Endodermal cell (in vitro differentiated cells): ENCODE data around the gene PLEKHO2. TPM values are rescaled to one million over a fixed set of nuclear protein-coding genes. Genes with fewer than 3 reads are reported as not detected.
A peak's percentile ranks its signal among the peaks of the same experiment; 100 is the strongest.

Experiments
- DNase-seq: peaks from one replicate; pipeline ENCODE4 v3.0.0-alpha.2; 2017
- H3K27ac ChIP-seq: 2 replicates; pipeline ENCODE4 v1.5.1; 2013; ENCODE audit warnings: mild to moderate bottlenecking, low read depth, low read length, moderate library complexity
- H3K27me3 ChIP-seq: 2 replicates; pipeline ENCODE4 v1.6.1; 2013; ENCODE audit warnings: mild to moderate bottlenecking, low read length, moderate library complexity; ENCODE audit not compliant: insufficient read depth, control insufficient read depth, poor library complexity, severe bottlenecking
- H3K36me3 ChIP-seq: 2 replicates; pipeline ENCODE4 v1.7.0; 2013; ENCODE audit warnings: mild to moderate bottlenecking, low read length, moderate library complexity; ENCODE audit not compliant: control insufficient read depth, insufficient read depth
- H3K4me1 ChIP-seq: one replicate; pipeline ENCODE4 v1.7.0; 2013; ENCODE audit warnings: low read length; ENCODE audit not compliant: control insufficient read depth, insufficient read depth
- H3K4me3 ChIP-seq: 2 replicates; pipeline ENCODE4 v1.5.1; 2013; ENCODE audit warnings: mild to moderate bottlenecking, low read length, moderate library complexity
- H3K9ac ChIP-seq: 2 replicates; pipeline ENCODE4 v1.6.1; 2013; ENCODE audit warnings: mild to moderate bottlenecking, low read length, moderate library complexity; ENCODE audit not compliant: poor library complexity, severe bottlenecking; ENCODE audit errors: extremely low read depth
- H3K9me3 ChIP-seq: 2 replicates; pipeline ENCODE4 v1.6.1; 2013; ENCODE audit warnings: mild to moderate bottlenecking, low read length, moderate library complexity; ENCODE audit not compliant: control insufficient read depth
- H3K27ac Mint-ChIP-seq: 2 replicates; pipeline ENCODE4 v1.8.0; 2020; ENCODE audit warnings: mixed read lengths
- H3K27me3 Mint-ChIP-seq: 2 replicates; pipeline ENCODE4 v1.8.0; 2021; ENCODE audit warnings: mild to moderate bottlenecking, mixed read lengths; ENCODE audit not compliant: insufficient read depth
- H3K36me3 Mint-ChIP-seq: 2 replicates; pipeline ENCODE4 v1.8.0; 2020; ENCODE audit warnings: low read depth, mixed read lengths
- H3K4me1 Mint-ChIP-seq: 2 replicates; pipeline ENCODE4 v1.8.0; 2020; ENCODE audit warnings: mixed read lengths
- H3K4me3 Mint-ChIP-seq: 2 replicates; pipeline ENCODE4 v1.8.0; 2020; ENCODE audit warnings: mild to moderate bottlenecking, moderate library complexity, mixed read lengths
- H3K9me3 Mint-ChIP-seq: 2 replicates; pipeline ENCODE4 v1.8.0; 2020; ENCODE audit warnings: mild to moderate bottlenecking, mixed read lengths
- WGBS, 2 experiments: methylation state at CpG; one replicate each; pipeline versions ENCODE4 v1.1.5 to v1.1.7; 2013; ENCODE audit warnings: missing lambda C conversion rate in 2 of 2, mixed read lengths in 1 of 2; ENCODE audit not compliant: insufficient coverage in 1 of 2, insufficient read length in 1 of 2; 5-methylcytosine and 5-hydroxymethylcytosine counted together
- total RNA-seq, 2 donors: library from RNA; stranded (reverse); fragmentation: NEBNext Ultra II Directional in 1 of 2; extraction: Animal tissue kit (Norgen Biotek cat#: 25700) in 1 of 2; gene quantifications; 2 replicates in 1 of 2; 3 replicates in 1 of 2; pipeline ENCODE4 v1.2.1, GENCODE V29; 2021
- TF ChIP-seq, protein P1 (sequence below): fragments of 200-600 bp; sonication (generic); conservative IDR thresholded peaks from 2 replicates; pipeline ENCODE4 v1.5.0; 2021; ENCODE audit warnings: antibody characterized with exemption, mild to moderate bottlenecking

Gene PLEKHO2
- total RNA-seq, 2 donors from 2014 or later = 10.2 to 12.9 TPM

DNA sequence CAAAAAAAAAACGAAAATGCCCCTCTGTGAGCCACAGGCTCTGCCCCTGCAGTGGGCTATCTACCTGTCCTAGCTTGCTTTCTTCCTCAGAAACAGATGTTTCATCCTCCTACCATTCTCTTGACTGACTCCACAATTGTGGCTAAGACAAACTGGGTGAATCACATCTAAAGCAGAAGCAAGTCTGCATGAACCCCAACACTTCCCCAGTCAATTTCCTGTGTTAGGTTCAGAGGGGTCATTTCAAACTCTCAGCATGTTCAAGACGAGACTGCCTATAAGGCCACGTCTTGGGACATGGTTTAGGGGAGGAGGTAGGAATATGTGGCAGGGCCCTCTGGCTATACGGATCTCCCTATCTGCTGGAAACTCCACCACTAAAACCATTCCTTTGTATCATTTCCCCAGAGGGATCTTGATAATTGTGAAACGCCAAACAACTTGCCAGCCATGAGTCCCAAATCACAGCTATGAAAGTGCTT, 41.4 kb downstream of the PLEKHO2 start:
- 79 to 100% methylated on average over 2 to 3 of the region's 5 CpGs for WGBS, 2 experiments
- peaks cover 2% of the 10 kb centered on the region for H3K27me3 Mint-ChIP-seq
- no peaks in the 10 kb centered on the region for H3K9me3 Mint-ChIP-seq
- no peaks in the 10 kb centered on the region for H3K36me3 Mint-ChIP-seq
- no peak overlapping the region for H3K27ac ChIP-seq
- TF ChIP-seq, protein P1, sequence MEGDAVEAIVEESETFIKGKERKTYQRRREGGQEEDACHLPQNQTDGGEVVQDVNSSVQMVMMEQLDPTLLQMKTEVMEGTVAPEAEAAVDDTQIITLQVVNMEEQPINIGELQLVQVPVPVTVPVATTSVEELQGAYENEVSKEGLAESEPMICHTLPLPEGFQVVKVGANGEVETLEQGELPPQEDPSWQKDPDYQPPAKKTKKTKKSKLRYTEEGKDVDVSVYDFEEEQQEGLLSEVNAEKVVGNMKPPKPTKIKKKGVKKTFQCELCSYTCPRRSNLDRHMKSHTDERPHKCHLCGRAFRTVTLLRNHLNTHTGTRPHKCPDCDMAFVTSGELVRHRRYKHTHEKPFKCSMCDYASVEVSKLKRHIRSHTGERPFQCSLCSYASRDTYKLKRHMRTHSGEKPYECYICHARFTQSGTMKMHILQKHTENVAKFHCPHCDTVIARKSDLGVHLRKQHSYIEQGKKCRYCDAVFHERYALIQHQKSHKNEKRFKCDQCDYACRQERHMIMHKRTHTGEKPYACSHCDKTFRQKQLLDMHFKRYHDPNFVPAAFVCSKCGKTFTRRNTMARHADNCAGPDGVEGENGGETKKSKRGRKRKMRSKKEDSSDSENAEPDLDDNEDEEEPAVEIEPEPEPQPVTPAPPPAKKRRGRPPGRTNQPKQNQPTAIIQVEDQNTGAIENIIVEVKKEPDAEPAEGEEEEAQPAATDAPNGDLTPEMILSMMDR = no peak
- H3K4me1 ChIP-seq = no peaks in the 10 kb centered on the region
- no peak overlapping the region for H3K9ac ChIP-seq
- peaks cover 2% of the 10 kb centered on the region for H3K4me1 Mint-ChIP-seq
- H3K4me3 ChIP-seq = no peak overlapping the region
- H3K27me3 ChIP-seq = no peaks in the 10 kb centered on the region
- no peak overlapping the region for H3K27ac Mint-ChIP-seq
- no peaks in the 10 kb centered on the region for H3K9me3 ChIP-seq
- no peaks in the 10 kb centered on the region for H3K36me3 ChIP-seq
- no peak overlapping the region for H3K4me3 Mint-ChIP-seq
- DNase-seq = no peak

DNA sequence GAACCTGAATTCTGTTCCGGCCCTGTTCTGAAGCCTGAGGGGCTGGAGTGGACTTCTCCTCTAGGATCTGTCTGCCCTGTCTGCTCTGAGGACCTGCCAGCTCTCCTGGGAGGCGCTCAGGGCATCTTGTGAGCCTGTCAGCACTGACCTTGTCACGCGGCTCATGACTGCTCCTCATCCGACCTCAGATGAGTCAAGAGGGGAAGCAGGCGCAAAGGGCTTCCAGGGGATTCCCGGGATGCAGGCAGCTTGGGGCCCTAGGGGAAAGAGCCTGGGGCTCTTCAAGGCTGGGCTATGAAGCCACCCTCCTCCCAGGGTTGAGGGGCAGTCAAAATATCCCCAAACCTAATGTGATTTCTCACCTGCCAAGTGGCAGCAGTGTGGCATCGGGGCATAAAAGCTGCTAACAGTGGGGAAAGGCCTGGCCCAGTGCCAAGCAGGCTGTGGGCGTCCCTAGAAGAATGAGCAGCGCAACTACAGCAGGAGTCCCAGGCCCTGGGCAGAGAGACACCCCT, 42.3 kb downstream of the PLEKHO2 start:
- no peak overlapping the region for H3K9ac ChIP-seq
- WGBS, 2 experiments = 78 to 81% methylated on average over 10 of the region's 10 CpGs
- DNase-seq = peak; percentile 68
- H3K27ac ChIP-seq = no peak overlapping the region
- Mint-ChIP-seq H3K4me3 (no peak overlapping the region), H3K4me1 (peaks cover 2% of the 10 kb centered on the region), H3K27me3 (peaks cover 2% of the 10 kb centered on the region), H3K27ac (no peak overlapping the region), H3K9me3 (no peaks in the 10 kb centered on the region), H3K36me3 (no peaks in the 10 kb centered on the region)
- TF ChIP-seq, protein P1 = no peak
- H3K4me1 ChIP-seq = no peaks in the 10 kb centered on the region
- no peak overlapping the region for H3K4me3 ChIP-seq
- H3K9me3 ChIP-seq = no peaks in the 10 kb centered on the region
- H3K36me3 ChIP-seq = no peaks in the 10 kb centered on the region
- no peaks in the 10 kb centered on the region for H3K27me3 ChIP-seq

DNA sequence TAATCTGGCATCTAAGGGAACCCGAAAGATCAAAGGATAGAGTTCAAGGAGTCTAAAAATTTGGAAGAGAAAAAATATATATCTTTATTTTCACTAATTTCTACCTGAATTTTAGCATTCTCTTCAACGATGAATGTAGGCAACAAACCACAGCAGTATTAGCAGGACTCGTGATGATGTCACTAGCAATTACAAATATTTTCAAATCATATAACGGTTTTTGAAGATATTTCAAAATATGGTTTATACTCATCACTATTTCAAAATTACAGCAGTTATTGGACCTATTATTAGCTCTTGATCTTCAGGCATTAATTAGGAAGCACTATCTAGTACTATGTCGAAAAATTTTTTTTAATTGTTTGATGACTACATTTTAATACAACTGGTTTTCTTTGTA, 43.0 kb downstream of the PLEKHO2 start:
- Mint-ChIP-seq H3K27ac (no peak overlapping the region), H3K27me3 (peaks cover 2% of the 10 kb centered on the region), H3K4me1 (peaks cover 2% of the 10 kb centered on the region), H3K36me3 (no peaks in the 10 kb centered on the region), H3K9me3 (no peaks in the 10 kb centered on the region), H3K4me3 (no peak overlapping the region)
- no peaks in the 10 kb centered on the region for H3K36me3 ChIP-seq
- no peaks in the 10 kb centered on the region for H3K9me3 ChIP-seq
- no peak overlapping the region for H3K27ac ChIP-seq
- H3K4me3 ChIP-seq = no peak overlapping the region
- 94% methylated on average over 4 of the region's 5 CpGs; no CpG with 5 or more reads in 1 of the 2 experiments for WGBS, 2 experiments
- no peak overlapping the region for H3K9ac ChIP-seq
- H3K4me1 ChIP-seq = no peaks in the 10 kb centered on the region
- TF ChIP-seq, protein P1 = no peak
- no peaks in the 10 kb centered on the region for H3K27me3 ChIP-seq
- DNase-seq = no peak
